ENCODE results near the gene HSD11B1. TPM values are rescaled to one million over a fixed set of nuclear protein-coding genes. Genes with fewer than 3 reads are reported as not detected.

Gene HSD11B1
- total RNA-seq, 2 donors from 2014 or later = 0.48 to 0.59 TPM

DNA sequence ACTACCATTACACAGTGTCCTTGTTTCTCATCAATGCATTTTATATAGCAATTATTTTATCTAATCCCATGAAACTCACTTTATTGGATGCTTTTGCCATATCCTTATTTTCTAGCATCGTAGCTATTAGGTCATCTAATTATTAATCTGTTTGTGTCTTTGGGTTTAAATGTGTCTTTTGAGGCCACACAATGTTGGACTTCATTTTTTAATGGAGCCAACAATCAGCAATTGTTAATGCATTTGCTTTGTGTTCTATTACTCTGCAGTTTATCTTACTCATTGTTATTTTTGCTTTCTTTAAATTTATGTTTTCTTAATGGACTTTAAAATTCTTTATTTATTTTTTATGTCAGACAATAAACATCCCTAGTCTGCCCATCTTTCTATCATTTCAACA, 1.8 kb upstream of the HSD11B1 start:
- Histone ChIP-seq H3K27ac (no peak overlapping the region), H3K9me3 (no peaks in the 10 kb centered on the region), H3K9ac (ENCODE audit: low read depth in 2 of 2, low read length in 2 of 2) (no peak overlapping the region), H3K27me3 (no peaks in the 10 kb centered on the region), H3K4me1 (no peaks in the 10 kb centered on the region), H3K36me3 (no peaks in the 10 kb centered on the region), H3K4me3 (no peak overlapping the region)
- TF ChIP-seq, protein P1, sequence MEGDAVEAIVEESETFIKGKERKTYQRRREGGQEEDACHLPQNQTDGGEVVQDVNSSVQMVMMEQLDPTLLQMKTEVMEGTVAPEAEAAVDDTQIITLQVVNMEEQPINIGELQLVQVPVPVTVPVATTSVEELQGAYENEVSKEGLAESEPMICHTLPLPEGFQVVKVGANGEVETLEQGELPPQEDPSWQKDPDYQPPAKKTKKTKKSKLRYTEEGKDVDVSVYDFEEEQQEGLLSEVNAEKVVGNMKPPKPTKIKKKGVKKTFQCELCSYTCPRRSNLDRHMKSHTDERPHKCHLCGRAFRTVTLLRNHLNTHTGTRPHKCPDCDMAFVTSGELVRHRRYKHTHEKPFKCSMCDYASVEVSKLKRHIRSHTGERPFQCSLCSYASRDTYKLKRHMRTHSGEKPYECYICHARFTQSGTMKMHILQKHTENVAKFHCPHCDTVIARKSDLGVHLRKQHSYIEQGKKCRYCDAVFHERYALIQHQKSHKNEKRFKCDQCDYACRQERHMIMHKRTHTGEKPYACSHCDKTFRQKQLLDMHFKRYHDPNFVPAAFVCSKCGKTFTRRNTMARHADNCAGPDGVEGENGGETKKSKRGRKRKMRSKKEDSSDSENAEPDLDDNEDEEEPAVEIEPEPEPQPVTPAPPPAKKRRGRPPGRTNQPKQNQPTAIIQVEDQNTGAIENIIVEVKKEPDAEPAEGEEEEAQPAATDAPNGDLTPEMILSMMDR (IDR thresholded peaks at IDR 0.05) = no peak
- no peak for DNase-seq
- intact Hi-C loops (cut with DNase I) = no loop called here

DNA sequence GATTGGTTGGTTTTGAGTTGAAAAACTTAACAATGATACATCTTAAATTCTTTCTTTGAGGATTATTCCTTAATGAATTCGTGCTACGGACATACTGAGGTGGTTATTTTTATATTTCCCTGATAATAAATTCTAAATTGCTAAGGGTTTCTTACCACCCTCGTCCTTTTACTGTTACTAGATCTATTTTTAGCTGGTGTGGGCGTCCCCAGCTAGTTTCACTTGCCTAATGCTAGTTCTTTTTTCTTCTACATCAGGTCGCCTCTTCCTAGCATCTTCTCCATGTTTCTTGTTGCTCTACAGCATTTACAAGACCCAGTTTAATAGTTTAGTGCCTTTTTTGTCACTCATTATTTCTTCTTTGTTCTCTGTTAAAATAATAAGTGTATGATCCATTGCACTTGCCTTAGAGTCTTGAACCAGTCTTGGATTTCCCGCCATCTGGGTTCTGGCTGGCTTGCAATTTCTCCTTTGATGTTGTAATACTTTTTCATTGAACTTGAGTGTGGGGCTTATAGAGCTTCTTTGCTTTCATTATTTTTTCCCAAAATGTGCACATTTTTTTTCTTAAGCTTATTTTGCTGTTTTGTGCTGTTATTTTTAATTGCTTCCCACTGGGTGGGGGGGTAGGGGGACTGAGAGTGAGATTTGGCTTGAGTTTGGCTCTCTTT, 677 bp upstream of the HSD11B1 start:
- H3K27ac ChIP-seq = no peak overlapping the region
- DNase-seq = no peak
- intact Hi-C loops (cut with DNase I) = no loop called here

DNA sequence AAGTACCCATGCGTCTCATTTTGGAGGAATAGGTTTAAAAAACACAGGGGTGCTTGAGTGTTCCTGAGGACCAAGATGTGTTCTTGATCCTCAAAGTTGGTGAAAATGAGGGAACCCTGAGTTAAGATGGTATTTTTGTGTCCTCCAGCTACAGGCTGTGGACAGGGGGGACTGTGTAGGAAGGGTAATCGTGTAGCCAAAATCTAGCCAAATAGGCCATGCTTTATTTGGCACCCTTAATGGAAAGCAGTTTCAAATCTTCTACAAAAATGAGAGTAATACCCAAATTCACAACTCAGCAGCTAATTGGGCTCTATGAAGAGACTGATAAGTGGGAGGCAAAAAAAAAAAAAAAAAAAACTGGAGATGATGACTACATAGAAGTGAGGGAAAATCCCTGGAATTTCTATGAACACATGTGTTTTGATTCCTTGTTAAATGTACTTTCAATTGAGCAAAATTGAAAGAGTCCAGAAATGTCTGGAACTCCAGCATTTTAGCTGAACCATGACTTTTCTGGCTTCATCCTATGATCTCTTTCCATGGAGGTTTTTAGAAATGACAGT, 470 bp downstream of the HSD11B1 start:
- Histone ChIP-seq H3K4me3 (no peak overlapping the region), H3K4me1 (no peaks in the 10 kb centered on the region), H3K9ac (ENCODE audit: low read depth in 2 of 2, low read length in 2 of 2) (no peak overlapping the region), H3K27me3 (no peaks in the 10 kb centered on the region), H3K36me3 (no peaks in the 10 kb centered on the region), H3K9me3 (no peaks in the 10 kb centered on the region), H3K27ac (no peak overlapping the region)
- no peak for DNase-seq
- intact Hi-C loops (cut with DNase I) = no loop called here
- TF ChIP-seq, protein P1 (IDR thresholded peaks at IDR 0.05) = no peak

More for the DNA sequence above, 677 bp upstream of the HSD11B1 start:
- Histone ChIP-seq H3K36me3 (no peaks in the 10 kb centered on the region), H3K9ac (ENCODE audit: low read depth in 2 of 2, low read length in 2 of 2) (no peak overlapping the region), H3K27me3 (no peaks in the 10 kb centered on the region), H3K4me1 (no peaks in the 10 kb centered on the region), H3K9me3 (no peaks in the 10 kb centered on the region), H3K4me3 (no peak overlapping the region)
- TF ChIP-seq, protein P1 (IDR thresholded peaks at IDR 0.05) = no peak

DNA sequence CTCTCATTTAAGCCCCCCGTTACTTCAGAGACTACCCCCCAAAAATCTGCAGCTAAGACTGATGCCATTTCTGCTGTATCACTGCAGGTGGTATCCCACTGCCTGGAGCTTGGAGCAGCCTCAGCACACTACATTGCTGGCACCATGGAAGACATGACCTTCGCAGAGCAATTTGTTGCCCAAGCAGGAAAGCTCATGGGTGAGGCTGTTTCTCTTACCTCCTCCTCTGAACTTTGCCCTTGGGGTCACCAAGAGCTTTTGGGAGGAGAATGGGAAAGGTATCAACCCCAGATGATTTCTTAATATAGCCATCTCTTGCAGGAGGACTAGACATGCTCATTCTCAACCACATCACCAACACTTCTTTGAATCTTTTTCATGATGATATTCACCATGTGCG, 2.0 kb downstream of the HSD11B1 start:
- no peak overlapping the region for H3K27ac ChIP-seq
- DNase-seq = no peak
- H3K27me3 ChIP-seq = no peaks in the 10 kb centered on the region
- intact Hi-C loops (cut with DNase I) = no loop called here
- no peak overlapping the region for H3K9ac ChIP-seq (ENCODE audit: low read depth in 2 of 2, low read length in 2 of 2)
- H3K4me3 ChIP-seq = no peak overlapping the region
- no peaks in the 10 kb centered on the region for H3K9me3 ChIP-seq
- no peaks in the 10 kb centered on the region for H3K4me1 ChIP-seq
- no peaks in the 10 kb centered on the region for H3K36me3 ChIP-seq
- TF ChIP-seq, protein P1 (IDR thresholded peaks at IDR 0.05) = no peak

DNA sequence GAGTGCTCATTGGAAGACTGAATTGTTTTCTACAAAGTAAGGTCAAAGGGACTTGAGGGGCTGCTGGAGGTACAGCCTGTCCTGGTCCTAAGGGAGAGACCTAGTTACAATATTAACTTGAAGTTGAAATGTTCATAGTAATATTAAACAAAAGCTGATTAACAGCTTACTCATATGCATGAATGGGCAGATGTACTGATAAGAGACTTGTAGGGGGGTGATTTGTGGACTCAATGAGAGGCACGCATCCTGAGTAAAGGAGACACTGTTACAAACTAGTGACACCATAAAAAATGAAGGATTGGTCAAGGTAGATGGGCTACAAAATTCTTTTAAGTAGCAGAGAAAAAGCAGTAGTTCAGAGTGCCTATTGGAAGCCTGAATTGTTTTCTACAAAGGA, 2.7 kb downstream of the HSD11B1 start:
- Histone ChIP-seq H3K4me3 (no peak overlapping the region), H3K36me3 (no peaks in the 10 kb centered on the region), H3K9me3 (no peaks in the 10 kb centered on the region), H3K27ac (no peak overlapping the region), H3K9ac (ENCODE audit: low read depth in 2 of 2, low read length in 2 of 2) (no peak overlapping the region), H3K27me3 (no peaks in the 10 kb centered on the region), H3K4me1 (no peaks in the 10 kb centered on the region)
- no peak for DNase-seq
- intact Hi-C loops (cut with DNase I) = no loop called here
- TF ChIP-seq, protein P1 (IDR thresholded peaks at IDR 0.05) = no peak
